ENCODE data around the gene WDR83.
"Not testable (repeated sequence)": the region's sequence is repeated elsewhere in the genome, so short reads cannot be mapped to it uniquely, and the experiment has no call there.

Gene WDR83

GRCh38 chr19:12641456-12641855 lies 25.2 kb upstream of the WDR83 start:
- Mint-ChIP-seq H3K27ac (no peak overlapping the region), H3K9me3 (no peaks in the 10 kb centered on the region), H3K27me3 (ENCODE audit: low read depth) (no peaks in the 10 kb centered on the region), H3K4me1 (peaks cover 5% of the 10 kb centered on the region), H3K36me3 (ENCODE audit: low read depth) (peaks cover 4% of the 10 kb centered on the region), H3K4me3 (no peak overlapping the region)
- TF ChIP-seq, protein P1, sequence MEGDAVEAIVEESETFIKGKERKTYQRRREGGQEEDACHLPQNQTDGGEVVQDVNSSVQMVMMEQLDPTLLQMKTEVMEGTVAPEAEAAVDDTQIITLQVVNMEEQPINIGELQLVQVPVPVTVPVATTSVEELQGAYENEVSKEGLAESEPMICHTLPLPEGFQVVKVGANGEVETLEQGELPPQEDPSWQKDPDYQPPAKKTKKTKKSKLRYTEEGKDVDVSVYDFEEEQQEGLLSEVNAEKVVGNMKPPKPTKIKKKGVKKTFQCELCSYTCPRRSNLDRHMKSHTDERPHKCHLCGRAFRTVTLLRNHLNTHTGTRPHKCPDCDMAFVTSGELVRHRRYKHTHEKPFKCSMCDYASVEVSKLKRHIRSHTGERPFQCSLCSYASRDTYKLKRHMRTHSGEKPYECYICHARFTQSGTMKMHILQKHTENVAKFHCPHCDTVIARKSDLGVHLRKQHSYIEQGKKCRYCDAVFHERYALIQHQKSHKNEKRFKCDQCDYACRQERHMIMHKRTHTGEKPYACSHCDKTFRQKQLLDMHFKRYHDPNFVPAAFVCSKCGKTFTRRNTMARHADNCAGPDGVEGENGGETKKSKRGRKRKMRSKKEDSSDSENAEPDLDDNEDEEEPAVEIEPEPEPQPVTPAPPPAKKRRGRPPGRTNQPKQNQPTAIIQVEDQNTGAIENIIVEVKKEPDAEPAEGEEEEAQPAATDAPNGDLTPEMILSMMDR (IDR thresholded peaks at IDR 0.05; ENCODE audit: unreplicated experiment in 3 of 3), result no peak

DNA sequence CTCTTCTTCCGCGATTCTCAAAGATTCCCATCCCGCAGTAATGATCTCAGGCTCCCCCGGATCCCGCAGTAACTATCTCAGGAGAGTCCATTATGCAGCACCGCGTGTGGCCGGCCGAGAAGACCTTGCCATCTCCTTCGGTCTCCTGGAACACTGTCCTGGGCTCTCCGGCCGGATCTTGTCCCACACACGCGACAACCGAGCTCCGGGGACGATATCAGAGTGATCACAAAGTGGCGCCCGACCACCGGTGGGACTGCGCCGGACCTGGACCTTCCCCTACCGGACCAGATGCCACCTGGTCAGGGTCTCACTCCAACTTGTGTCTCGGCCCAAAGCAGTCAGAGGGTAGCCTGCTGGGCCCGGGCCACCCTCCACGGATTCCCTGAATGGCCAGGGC lies 24.1 kb upstream of the WDR83 start:
- TF ChIP-seq, protein P1 (IDR thresholded peaks at IDR 0.05; ENCODE audit: unreplicated experiment in 3 of 3), result no peak
- peaks cover 5% of the 10 kb centered on the region for H3K4me1 Mint-ChIP-seq
- H3K27me3 Mint-ChIP-seq (ENCODE audit: low read depth), result no peaks in the 10 kb centered on the region
- no peak overlapping the region for H3K4me3 Mint-ChIP-seq
- no peak overlapping the region for H3K27ac Mint-ChIP-seq
- H3K36me3 Mint-ChIP-seq (ENCODE audit: low read depth), result peaks cover 4% of the 10 kb centered on the region
- no peaks in the 10 kb centered on the region for H3K9me3 Mint-ChIP-seq

GRCh38 chr19:12643716-12644115 lies 22.9 kb upstream of the WDR83 start:
- not testable (repeated sequence) for H3K27ac Mint-ChIP-seq; H3K36me3 Mint-ChIP-seq (ENCODE audit: low read depth); H3K27me3 Mint-ChIP-seq (ENCODE audit: low read depth); H3K4me3 Mint-ChIP-seq; H3K9me3 Mint-ChIP-seq; H3K4me1 Mint-ChIP-seq

DNA sequence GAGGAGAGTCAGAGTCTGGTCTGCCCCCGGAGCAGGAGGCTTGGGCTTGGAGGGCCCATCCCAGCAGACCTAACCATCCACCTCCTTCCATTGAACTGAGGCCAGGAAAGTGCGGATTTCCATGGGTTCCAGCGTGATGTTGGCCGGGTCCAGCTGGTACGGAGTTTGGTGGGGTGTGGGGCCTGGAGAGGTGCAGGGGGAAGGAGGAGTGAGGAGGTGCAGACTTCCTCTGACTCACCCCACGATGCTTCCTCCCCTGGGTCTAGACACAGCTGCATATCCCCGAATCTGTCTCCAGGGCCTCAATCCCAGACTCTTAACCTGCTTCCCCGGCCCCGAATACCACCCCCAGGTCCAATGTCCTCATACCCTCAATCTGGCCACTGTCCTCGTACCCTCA lies 20.1 kb upstream of the WDR83 start:
- no peaks in the 10 kb centered on the region for H3K4me1 Mint-ChIP-seq
- H3K27me3 Mint-ChIP-seq (ENCODE audit: low read depth), result no peaks in the 10 kb centered on the region
- H3K36me3 Mint-ChIP-seq (ENCODE audit: low read depth), result peaks cover 13% of the 10 kb centered on the region
- TF ChIP-seq, protein P1 (IDR thresholded peaks at IDR 0.05; ENCODE audit: unreplicated experiment in 3 of 3), result no peak
- no peak overlapping the region for H3K4me3 Mint-ChIP-seq
- no peaks in the 10 kb centered on the region for H3K9me3 Mint-ChIP-seq
- no peak overlapping the region for H3K27ac Mint-ChIP-seq

GRCh38 chr19:12647047-12647446 lies 19.6 kb upstream of the WDR83 start:
- TF ChIP-seq, protein P1 (IDR thresholded peaks at IDR 0.05; ENCODE audit: unreplicated experiment in 3 of 3), result no peak
- no peaks in the 10 kb centered on the region for H3K4me1 Mint-ChIP-seq
- peaks cover 17% of the 10 kb centered on the region for H3K36me3 Mint-ChIP-seq (ENCODE audit: low read depth)
- H3K4me3 Mint-ChIP-seq, result no peak overlapping the region
- H3K27me3 Mint-ChIP-seq (ENCODE audit: low read depth), result no peaks in the 10 kb centered on the region
- no peaks in the 10 kb centered on the region for H3K9me3 Mint-ChIP-seq
- no peak overlapping the region for H3K27ac Mint-ChIP-seq

GRCh38 chr19:12647490-12648071 lies 19.0 kb upstream of the WDR83 start:
- Mint-ChIP-seq H3K27ac (no peak overlapping the region), H3K4me1 (no peaks in the 10 kb centered on the region), H3K4me3 (no peak overlapping the region), H3K9me3 (no peaks in the 10 kb centered on the region), H3K36me3 (ENCODE audit: low read depth) (peaks cover 20% of the 10 kb centered on the region), H3K27me3 (ENCODE audit: low read depth) (no peaks in the 10 kb centered on the region)
- TF ChIP-seq, protein P1 (IDR thresholded peaks at IDR 0.05; ENCODE audit: unreplicated experiment in 3 of 3), result no peak
